Astrocyte of the spinal cord (primary cell): ENCODE measurements around the gene NTRK2.

Source experiments
- DNase-seq: peaks from one replicate; pipeline ENCODE4 v3.0.0; 2011; ENCODE audit warnings: low read depth, low spot score
- H3K4me3 ChIP-seq: 2 replicates; pipeline ENCODE4 v1.5.1; 2011; ENCODE audit warnings: low read depth, mild to moderate bottlenecking, low read length, moderate library complexity
- in situ Hi-C: cut with HindIII; loops from 2 replicates; pipeline ENCODE4 v1.10.0; 2017; ENCODE audit warnings: low sequenced_read_pairs
- TF ChIP-seq, protein P1 (sequence below): IDR thresholded peaks from 2 replicates; pipeline ENCODE4 v1.5.1; 2012; ENCODE audit warnings: low read depth, mild to moderate bottlenecking, low read length, inconsistent platforms

Gene NTRK2

DNA sequence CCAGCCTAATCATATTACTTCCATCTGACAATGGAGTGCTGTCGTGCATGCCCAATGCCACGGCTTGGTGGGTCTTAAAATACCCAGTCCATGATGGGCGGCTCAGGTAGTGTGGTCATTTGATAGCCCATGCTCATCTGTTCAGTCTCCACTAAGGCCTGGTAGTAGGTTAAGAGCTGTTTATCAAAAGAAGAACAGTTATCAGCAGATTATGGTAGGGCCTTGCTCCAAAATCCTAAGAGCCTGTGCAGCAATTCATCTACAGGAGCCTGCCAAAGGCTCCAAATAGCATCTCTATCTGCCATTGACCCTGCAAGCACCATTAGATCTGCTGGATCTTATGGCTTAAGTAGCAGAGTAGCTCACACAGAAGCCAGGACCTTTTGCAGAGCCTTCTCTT, 21.8 kb upstream of the NTRK2 start:
- no peak overlapping the region for H3K4me3 ChIP-seq
- in situ Hi-C loops: no loop called here
- DNase-seq: no peak
- TF ChIP-seq, protein P1, sequence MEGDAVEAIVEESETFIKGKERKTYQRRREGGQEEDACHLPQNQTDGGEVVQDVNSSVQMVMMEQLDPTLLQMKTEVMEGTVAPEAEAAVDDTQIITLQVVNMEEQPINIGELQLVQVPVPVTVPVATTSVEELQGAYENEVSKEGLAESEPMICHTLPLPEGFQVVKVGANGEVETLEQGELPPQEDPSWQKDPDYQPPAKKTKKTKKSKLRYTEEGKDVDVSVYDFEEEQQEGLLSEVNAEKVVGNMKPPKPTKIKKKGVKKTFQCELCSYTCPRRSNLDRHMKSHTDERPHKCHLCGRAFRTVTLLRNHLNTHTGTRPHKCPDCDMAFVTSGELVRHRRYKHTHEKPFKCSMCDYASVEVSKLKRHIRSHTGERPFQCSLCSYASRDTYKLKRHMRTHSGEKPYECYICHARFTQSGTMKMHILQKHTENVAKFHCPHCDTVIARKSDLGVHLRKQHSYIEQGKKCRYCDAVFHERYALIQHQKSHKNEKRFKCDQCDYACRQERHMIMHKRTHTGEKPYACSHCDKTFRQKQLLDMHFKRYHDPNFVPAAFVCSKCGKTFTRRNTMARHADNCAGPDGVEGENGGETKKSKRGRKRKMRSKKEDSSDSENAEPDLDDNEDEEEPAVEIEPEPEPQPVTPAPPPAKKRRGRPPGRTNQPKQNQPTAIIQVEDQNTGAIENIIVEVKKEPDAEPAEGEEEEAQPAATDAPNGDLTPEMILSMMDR: no peak

DNA sequence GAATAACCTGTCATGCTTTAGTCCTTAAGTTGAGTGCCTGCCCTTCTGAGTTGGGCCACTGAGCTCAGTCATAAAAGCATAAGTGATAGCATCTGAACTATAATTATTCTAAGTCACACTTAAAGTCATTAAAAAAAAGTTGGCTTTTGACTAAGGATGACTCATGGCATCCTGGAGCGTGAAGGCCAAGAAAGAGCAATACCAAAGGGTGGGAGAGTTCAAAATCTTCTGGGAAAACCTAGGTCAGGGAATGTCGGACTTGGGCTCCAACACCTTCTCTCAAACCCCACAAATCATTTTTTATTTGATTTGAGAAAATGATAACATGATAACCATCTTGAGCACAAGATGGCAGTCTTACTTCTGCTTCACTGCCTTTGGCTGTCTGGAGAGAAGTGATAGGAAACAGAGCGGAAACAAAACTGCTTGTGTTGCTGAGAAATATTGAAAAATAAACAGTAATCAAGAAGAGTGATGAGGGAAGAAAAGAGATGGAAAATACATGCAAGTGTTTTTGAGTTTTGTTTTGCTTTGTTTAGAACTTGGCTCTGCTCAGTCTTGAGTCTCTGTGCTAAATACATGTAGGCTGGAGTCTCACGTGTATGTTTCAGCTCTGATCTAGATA, 16.9 kb upstream of the NTRK2 start:
- H3K4me3 ChIP-seq: no peak overlapping the region
- in situ Hi-C loops: no loop called here
- peak; percentile 15 for DNase-seq
- TF ChIP-seq, protein P1: no peak

GRCh38 chr9:84655447-84655846, 14.1 kb upstream of the NTRK2 start:
- no peak overlapping the region for H3K4me3 ChIP-seq
- in situ Hi-C loops: no loop called here
- no peak for DNase-seq
- TF ChIP-seq, protein P1: no peak

DNA sequence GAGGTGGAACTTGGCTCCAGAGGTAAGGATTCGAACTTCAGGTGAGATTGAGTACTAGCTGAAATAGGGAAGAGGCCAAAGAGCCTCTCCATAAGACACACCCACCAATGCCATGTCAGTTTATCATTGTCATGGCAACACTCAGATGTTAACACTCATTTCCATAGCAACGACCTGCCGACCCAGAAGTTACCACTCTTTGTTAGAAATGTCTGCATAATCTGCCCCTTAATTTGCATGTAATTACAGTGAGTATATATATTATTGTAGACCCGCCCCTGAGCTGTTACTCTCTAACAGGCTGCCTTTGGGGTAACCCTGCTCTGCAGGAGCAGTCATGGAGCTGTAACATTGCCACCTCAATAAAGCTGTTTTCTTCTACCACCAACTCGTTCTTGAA, 10.2 kb upstream of the NTRK2 start:
- no peak overlapping the region for H3K4me3 ChIP-seq
- TF ChIP-seq, protein P1: no peak
- DNase-seq: no peak
- in situ Hi-C loops: no loop called here

GRCh38 chr9:84659773-84660172, 9.8 kb upstream of the NTRK2 start:
- in situ Hi-C loops: no loop called here
- no peak for DNase-seq
- no peak overlapping the region for H3K4me3 ChIP-seq
- TF ChIP-seq, protein P1: no peak

GRCh38 chr9:84667571-84668195, 1.8 kb upstream of the NTRK2 start:
- in situ Hi-C loops: no loop called here
- TF ChIP-seq, protein P1: peak; percentile 64
- DNase-seq: peak; percentile 43
- peak overlapping the region; percentile 19 for H3K4me3 ChIP-seq
